NCI-H2081 (cell line): ENCODE results near the gene GATD1.
A peak's percentile ranks its signal among the peaks of the same experiment; 100 is the strongest.

Source experiments
- DNase-seq, 2 experiments: peaks; one replicate each; lab custom pipeline; 2025; lab: John Stamatoyannopoulos, UW

The GATD1 gene

GRCh38 chr11:795634-796564, 18.6 kb upstream of the GATD1 start:
- DNase-seq = peak in 1 of 2 experiments; percentile 19

GRCh38 chr11:794766-795633, 17.7 kb upstream of the GATD1 start:
- no peak for DNase-seq

GRCh38 chr11:794013-794765, 16.9 kb upstream of the GATD1 start:
- DNase-seq = no peak

GRCh38 chr11:793556-793955, 16.3 kb upstream of the GATD1 start:
- DNase-seq = no peak

GRCh38 chr11:792873-793272, 15.6 kb upstream of the GATD1 start:
- DNase-seq = no peak

GRCh38 chr11:792535-792821, 15.2 kb upstream of the GATD1 start:
- no peak for DNase-seq

GRCh38 chr11:791658-792534, 14.6 kb upstream of the GATD1 start:
- no peak for DNase-seq

GRCh38 chr11:790721-791564, 13.7 kb upstream of the GATD1 start:
- DNase-seq = no peak

- peak in 1 of 2 experiments; percentile 14 for DNase-seq
Measured at GRCh38 chr11:789943-790342, 12.7 kb upstream of the GATD1 start, which contains the start of gene CEND1. Gene CEND1 (minus strand): TSS chr11:790090. CDS start chr11:788576, 1,514 bp downstream.

GRCh38 chr11:788953-789940, 12.0 kb upstream of the GATD1 start:
- DNase-seq = no peak

GRCh38 chr11:788009-788640, 10.8 kb upstream of the GATD1 start:
- no peak for DNase-seq

- DNase-seq = no peak
Measured at GRCh38 chr11:787084-787675, 9.9 kb upstream of the GATD1 start.

GRCh38 chr11:786235-787083, 9.2 kb upstream of the GATD1 start:
- DNase-seq = no peak

- peak; percentile 71 to 78 for DNase-seq
Measured at GRCh38 chr11:783581-784015, 6.3 kb upstream of the GATD1 start.

GRCh38 chr11:782264-783174, 5.2 kb upstream of the GATD1 start:
- no peak for DNase-seq

GRCh38 chr11:779955-780532, 2.8 kb upstream of the GATD1 start:
- DNase-seq = no peak
